Transverse colon (tissue), 4 donors: Measurements from ENCODE around the gene AGTR1.

Experiments
- CTCF ChIP-seq, 5 experiments: fragments of 200-600 bp in 3 of 5; fragments of 450-650 bp in 2 of 5; sonication (generic) in 3 of 5; IDR thresholded peaks; 1 replicate in 2 of 5; 2 replicates in 3 of 5; pipeline ENCODE4 v1.5.1; 2016 to 2017; ENCODE audit warnings: antibody characterized with exemption in 5 of 5, inconsistent platforms in 3 of 5, mild to moderate bottlenecking in 2 of 5, moderate library complexity in 1 of 5
- EP300 ChIP-seq: sonication (generic); formaldehyde crosslinking; IDR thresholded peaks from one replicate; pipeline ENCODE4 v1.6.1; 2017; ENCODE audit warnings: antibody characterized with exemption, low read depth
- POLR2A ChIP-seq: fragments of 450-650 bp; IDR thresholded peaks from one replicate; pipeline ENCODE4 v1.6.1; 2016; ENCODE audit warnings: antibody characterized with exemption, mild to moderate bottlenecking, moderate library complexity
- POLR2AphosphoS5 ChIP-seq, 3 donors: sonication (generic); formaldehyde crosslinking; IDR thresholded peaks; one replicate each; pipeline ENCODE4 v1.6.1; 2016; ENCODE audit warnings: antibody characterized with exemption in 3 of 3

- TF ChIP-seq CTCF (IDR thresholded peaks at IDR 0.05), result no peak
- no peak for TF ChIP-seq POLR2A
- TF ChIP-seq POLR2AphosphoS5 (IDR thresholded peaks at IDR 0.05), result no peak
- TF ChIP-seq EP300, result no peak
Observed at GRCh38 chr3:148778926-148779325, 81.2 kb downstream of the AGTR1 start.
